Measurements from ENCODE around the gene TRABD2A.

- TF ChIP-seq, protein P1, sequence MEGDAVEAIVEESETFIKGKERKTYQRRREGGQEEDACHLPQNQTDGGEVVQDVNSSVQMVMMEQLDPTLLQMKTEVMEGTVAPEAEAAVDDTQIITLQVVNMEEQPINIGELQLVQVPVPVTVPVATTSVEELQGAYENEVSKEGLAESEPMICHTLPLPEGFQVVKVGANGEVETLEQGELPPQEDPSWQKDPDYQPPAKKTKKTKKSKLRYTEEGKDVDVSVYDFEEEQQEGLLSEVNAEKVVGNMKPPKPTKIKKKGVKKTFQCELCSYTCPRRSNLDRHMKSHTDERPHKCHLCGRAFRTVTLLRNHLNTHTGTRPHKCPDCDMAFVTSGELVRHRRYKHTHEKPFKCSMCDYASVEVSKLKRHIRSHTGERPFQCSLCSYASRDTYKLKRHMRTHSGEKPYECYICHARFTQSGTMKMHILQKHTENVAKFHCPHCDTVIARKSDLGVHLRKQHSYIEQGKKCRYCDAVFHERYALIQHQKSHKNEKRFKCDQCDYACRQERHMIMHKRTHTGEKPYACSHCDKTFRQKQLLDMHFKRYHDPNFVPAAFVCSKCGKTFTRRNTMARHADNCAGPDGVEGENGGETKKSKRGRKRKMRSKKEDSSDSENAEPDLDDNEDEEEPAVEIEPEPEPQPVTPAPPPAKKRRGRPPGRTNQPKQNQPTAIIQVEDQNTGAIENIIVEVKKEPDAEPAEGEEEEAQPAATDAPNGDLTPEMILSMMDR (IDR thresholded peaks at IDR 0.05) = no peak
- TF ChIP-seq EP300 (IDR thresholded peaks at IDR 0.05) (no peak), POLR2AphosphoS5 (IDR thresholded peaks at IDR 0.05) (no peak)
Measured at GRCh38 chr2:84880395-84880644, 564 bp downstream of the TRABD2A start.
